ENCODE data around the gene ARHGEF11.
A peak's percentile ranks its signal among the peaks of the same experiment; 100 is the strongest.

DNA sequence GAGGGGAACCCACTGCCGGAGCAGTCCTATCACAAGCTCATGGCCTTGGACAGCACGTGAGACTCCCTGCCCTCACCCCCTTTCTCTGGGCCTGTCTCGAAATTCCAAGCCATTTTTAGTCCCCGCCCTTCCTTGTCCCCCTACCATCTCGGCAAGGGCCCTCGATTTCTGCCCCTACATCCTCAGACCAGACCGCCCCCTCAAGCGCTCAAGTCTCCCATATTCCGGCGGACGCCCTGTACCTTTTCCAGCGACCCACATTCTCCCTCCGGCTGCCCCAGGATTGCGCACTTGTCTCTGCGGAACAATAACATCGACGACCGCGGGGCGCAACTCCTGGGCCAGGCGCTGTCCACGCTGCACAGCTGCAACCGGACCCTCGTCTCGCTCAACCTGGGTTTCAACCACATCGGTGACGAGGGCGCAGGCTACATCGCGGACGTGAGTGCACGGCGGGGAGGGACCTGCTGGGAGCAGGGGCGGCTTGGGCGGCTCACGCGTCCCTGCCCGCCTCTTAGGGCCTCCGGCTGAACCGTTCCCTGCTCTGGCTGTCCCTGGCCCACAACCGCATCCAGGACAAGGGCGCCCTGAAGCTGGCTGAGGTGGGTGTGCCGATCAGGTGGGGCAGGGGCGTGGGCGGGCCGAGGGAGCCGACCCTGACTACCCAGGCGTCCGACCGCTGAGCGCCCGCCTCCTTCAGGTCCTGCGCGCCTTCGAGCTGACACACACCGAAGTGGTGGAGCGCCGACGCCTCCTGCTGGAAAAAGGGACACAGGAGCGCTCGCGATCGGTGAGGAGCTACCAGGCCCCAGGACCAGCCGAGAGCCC, 118.1 kb downstream of the ARHGEF11 start:
- TF ChIP-seq, protein P1, sequence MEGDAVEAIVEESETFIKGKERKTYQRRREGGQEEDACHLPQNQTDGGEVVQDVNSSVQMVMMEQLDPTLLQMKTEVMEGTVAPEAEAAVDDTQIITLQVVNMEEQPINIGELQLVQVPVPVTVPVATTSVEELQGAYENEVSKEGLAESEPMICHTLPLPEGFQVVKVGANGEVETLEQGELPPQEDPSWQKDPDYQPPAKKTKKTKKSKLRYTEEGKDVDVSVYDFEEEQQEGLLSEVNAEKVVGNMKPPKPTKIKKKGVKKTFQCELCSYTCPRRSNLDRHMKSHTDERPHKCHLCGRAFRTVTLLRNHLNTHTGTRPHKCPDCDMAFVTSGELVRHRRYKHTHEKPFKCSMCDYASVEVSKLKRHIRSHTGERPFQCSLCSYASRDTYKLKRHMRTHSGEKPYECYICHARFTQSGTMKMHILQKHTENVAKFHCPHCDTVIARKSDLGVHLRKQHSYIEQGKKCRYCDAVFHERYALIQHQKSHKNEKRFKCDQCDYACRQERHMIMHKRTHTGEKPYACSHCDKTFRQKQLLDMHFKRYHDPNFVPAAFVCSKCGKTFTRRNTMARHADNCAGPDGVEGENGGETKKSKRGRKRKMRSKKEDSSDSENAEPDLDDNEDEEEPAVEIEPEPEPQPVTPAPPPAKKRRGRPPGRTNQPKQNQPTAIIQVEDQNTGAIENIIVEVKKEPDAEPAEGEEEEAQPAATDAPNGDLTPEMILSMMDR (IDR thresholded peaks at IDR 0.05) = peak; percentile 49 to 56 (median 50)
- TF ChIP-seq POLR2AphosphoS5 (IDR thresholded peaks at IDR 0.05) = no peak
